ENCODE results near the gene PDCL2. TPM values are rescaled to one million over a fixed set of nuclear protein-coding genes. Genes with fewer than 3 reads are reported as not detected.

Gene PDCL2
- total and polyA plus RNA-seq, 2 experiments from 2014 or later, result 0.35 to 1.9 TPM

DNA sequence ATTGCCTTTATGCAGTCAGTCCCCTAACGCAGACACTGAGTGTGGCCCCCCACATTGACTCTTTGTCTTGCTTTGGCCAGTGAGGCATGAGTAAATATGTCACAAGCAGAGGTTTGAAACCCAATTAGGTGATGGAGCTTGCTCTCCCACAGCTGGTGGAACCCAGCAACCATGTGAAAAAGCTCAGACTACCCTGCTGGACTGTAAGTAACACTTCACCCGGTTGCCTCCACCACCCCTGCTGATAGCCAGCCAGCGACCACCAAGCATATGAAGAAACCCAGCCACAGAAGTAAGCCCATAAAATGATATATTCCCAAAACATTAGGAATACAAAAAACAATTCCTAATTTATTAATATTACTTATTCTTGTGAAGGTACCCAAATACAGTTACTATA is 21.6 kb upstream of the PDCL2 start:
- TF ChIP-seq JUNB (IDR thresholded peaks at IDR 0.05; ENCODE audit: unreplicated experiment) (no peak), ZNF331 (CRISPR knock-in tag; IDR thresholded peaks at IDR 0.05; ENCODE audit: low read depth) (no peak), POLR2AphosphoS5 (IDR thresholded peaks at IDR 0.05; ENCODE audit: low read depth) (no peak), ZNF114 (CRISPR knock-in tag; IDR thresholded peaks at IDR 0.05) (no peak)
- TF ChIP-seq, protein P1, sequence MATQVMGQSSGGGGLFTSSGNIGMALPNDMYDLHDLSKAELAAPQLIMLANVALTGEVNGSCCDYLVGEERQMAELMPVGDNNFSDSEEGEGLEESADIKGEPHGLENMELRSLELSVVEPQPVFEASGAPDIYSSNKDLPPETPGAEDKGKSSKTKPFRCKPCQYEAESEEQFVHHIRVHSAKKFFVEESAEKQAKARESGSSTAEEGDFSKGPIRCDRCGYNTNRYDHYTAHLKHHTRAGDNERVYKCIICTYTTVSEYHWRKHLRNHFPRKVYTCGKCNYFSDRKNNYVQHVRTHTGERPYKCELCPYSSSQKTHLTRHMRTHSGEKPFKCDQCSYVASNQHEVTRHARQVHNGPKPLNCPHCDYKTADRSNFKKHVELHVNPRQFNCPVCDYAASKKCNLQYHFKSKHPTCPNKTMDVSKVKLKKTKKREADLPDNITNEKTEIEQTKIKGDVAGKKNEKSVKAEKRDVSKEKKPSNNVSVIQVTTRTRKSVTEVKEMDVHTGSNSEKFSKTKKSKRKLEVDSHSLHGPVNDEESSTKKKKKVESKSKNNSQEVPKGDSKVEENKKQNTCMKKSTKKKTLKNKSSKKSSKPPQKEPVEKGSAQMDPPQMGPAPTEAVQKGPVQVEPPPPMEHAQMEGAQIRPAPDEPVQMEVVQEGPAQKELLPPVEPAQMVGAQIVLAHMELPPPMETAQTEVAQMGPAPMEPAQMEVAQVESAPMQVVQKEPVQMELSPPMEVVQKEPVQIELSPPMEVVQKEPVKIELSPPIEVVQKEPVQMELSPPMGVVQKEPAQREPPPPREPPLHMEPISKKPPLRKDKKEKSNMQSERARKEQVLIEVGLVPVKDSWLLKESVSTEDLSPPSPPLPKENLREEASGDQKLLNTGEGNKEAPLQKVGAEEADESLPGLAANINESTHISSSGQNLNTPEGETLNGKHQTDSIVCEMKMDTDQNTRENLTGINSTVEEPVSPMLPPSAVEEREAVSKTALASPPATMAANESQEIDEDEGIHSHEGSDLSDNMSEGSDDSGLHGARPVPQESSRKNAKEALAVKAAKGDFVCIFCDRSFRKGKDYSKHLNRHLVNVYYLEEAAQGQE (IDR thresholded peaks at IDR 0.05; ENCODE audit: unreplicated experiment), result no peak
- Histone ChIP-seq H2AFZ (no peak overlapping the region), H4K20me1 (replicated peaks; ENCODE audit: insufficient read depth) (no peaks in the 10 kb centered on the region), H3K4me3 (no peak overlapping the region), H3K27ac (ENCODE audit: low read depth) (no peak overlapping the region), H3K9me2 (ENCODE audit: insufficient read depth) (no peaks in the 10 kb centered on the region), H3K27me3 (ENCODE audit: insufficient read depth) (no peaks in the 10 kb centered on the region), H3K4me1 (ENCODE audit: insufficient read depth) (peaks cover 5% of the 10 kb centered on the region), H3F3A (replicated peaks; ENCODE audit: low read depth) (no peaks in the 10 kb centered on the region), H3K79me2 (replicated peaks; ENCODE audit: insufficient read depth) (peaks cover 5% of the 10 kb centered on the region), H3K4me2 (no peak overlapping the region), H3K36me3 (ENCODE audit: insufficient read depth) (no peaks in the 10 kb centered on the region)
- Mint-ChIP-seq H3K27me3 (ENCODE audit: insufficient read depth, low read depth, poor library complexity) (peaks cover under 1% of the 10 kb centered on the region), H3K27ac (peak overlapping the region; percentile 56; the same call in 1 of the 2 replicates), H3K4me3 (no peak overlapping the region), H3K9me3 (no peaks in the 10 kb centered on the region), H3K4me1 (peaks cover 11% of the 10 kb centered on the region), H3K36me3 (ENCODE audit: low read depth) (peaks cover 6% of the 10 kb centered on the region; the same call in 2 of the 3 replicates)
- DNase-seq (ENCODE audit: low spot score), result peak; percentile 32
- peak; percentile 63 for ATAC-seq

DNA sequence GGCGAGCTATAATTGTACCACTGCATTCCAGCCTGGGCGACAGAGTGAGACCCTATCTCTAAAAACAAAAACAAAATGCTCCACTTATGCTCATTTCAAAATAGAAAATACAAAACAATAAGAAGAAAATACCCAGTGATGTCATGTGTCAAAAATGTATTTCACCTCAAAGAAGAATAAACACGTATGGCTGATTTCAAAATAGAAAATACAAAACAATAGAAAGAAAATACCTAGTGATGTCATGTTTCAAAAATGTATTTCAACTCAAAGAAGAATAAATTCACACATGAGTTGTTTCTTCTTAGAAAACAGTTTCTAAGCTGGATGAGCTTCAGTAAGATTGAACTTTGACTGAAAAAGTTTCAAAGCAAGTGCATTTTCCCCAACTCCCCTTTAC is 20.3 kb upstream of the PDCL2 start:
- no peak overlapping the region for H3K4me3 Mint-ChIP-seq
- no peaks in the 10 kb centered on the region for H3K27me3 ChIP-seq (ENCODE audit: insufficient read depth)
- no peaks in the 10 kb centered on the region; the same call in 1 of the 2 replicates for H3K4me1 ChIP-seq (ENCODE audit: insufficient read depth)
- H3F3A ChIP-seq (replicated peaks; ENCODE audit: low read depth), result no peaks in the 10 kb centered on the region
- no peak overlapping the region; the same call in 1 of the 2 replicates for H3K27ac Mint-ChIP-seq
- no peak overlapping the region for H3K4me3 ChIP-seq
- no peaks in the 10 kb centered on the region for H3K9me3 Mint-ChIP-seq
- peaks cover 3% of the 10 kb centered on the region; the same call in 1 of the 3 replicates for H3K36me3 Mint-ChIP-seq (ENCODE audit: low read depth)
- DNase-seq (ENCODE audit: low spot score) (no peak), ATAC-seq (no peak)
- H3K79me2 ChIP-seq (replicated peaks; ENCODE audit: insufficient read depth), result no peaks in the 10 kb centered on the region
- H3K4me1 Mint-ChIP-seq, result peaks cover 6% of the 10 kb centered on the region
- no peak overlapping the region for H3K4me2 ChIP-seq
- H3K27me3 Mint-ChIP-seq (ENCODE audit: insufficient read depth, low read depth, poor library complexity), result no peaks in the 10 kb centered on the region
- H3K36me3 ChIP-seq (ENCODE audit: insufficient read depth), result no peaks in the 10 kb centered on the region
- H3K27ac ChIP-seq (ENCODE audit: low read depth), result no peak overlapping the region
- H4K20me1 ChIP-seq (replicated peaks; ENCODE audit: insufficient read depth), result no peaks in the 10 kb centered on the region
- H2AFZ ChIP-seq, result no peak overlapping the region
- no peaks in the 10 kb centered on the region for H3K9me2 ChIP-seq (ENCODE audit: insufficient read depth)
- TF ChIP-seq CREB1 (CRISPR knock-in tag; IDR thresholded peaks at IDR 0.05; ENCODE audit: low read depth), result no peak
- TF ChIP-seq, protein P2, sequence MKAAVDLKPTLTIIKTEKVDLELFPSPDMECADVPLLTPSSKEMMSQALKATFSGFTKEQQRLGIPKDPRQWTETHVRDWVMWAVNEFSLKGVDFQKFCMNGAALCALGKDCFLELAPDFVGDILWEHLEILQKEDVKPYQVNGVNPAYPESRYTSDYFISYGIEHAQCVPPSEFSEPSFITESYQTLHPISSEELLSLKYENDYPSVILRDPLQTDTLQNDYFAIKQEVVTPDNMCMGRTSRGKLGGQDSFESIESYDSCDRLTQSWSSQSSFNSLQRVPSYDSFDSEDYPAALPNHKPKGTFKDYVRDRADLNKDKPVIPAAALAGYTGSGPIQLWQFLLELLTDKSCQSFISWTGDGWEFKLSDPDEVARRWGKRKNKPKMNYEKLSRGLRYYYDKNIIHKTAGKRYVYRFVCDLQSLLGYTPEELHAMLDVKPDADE (IDR thresholded peaks at IDR 0.05), result no peak
- TF ChIP-seq, protein P3, sequence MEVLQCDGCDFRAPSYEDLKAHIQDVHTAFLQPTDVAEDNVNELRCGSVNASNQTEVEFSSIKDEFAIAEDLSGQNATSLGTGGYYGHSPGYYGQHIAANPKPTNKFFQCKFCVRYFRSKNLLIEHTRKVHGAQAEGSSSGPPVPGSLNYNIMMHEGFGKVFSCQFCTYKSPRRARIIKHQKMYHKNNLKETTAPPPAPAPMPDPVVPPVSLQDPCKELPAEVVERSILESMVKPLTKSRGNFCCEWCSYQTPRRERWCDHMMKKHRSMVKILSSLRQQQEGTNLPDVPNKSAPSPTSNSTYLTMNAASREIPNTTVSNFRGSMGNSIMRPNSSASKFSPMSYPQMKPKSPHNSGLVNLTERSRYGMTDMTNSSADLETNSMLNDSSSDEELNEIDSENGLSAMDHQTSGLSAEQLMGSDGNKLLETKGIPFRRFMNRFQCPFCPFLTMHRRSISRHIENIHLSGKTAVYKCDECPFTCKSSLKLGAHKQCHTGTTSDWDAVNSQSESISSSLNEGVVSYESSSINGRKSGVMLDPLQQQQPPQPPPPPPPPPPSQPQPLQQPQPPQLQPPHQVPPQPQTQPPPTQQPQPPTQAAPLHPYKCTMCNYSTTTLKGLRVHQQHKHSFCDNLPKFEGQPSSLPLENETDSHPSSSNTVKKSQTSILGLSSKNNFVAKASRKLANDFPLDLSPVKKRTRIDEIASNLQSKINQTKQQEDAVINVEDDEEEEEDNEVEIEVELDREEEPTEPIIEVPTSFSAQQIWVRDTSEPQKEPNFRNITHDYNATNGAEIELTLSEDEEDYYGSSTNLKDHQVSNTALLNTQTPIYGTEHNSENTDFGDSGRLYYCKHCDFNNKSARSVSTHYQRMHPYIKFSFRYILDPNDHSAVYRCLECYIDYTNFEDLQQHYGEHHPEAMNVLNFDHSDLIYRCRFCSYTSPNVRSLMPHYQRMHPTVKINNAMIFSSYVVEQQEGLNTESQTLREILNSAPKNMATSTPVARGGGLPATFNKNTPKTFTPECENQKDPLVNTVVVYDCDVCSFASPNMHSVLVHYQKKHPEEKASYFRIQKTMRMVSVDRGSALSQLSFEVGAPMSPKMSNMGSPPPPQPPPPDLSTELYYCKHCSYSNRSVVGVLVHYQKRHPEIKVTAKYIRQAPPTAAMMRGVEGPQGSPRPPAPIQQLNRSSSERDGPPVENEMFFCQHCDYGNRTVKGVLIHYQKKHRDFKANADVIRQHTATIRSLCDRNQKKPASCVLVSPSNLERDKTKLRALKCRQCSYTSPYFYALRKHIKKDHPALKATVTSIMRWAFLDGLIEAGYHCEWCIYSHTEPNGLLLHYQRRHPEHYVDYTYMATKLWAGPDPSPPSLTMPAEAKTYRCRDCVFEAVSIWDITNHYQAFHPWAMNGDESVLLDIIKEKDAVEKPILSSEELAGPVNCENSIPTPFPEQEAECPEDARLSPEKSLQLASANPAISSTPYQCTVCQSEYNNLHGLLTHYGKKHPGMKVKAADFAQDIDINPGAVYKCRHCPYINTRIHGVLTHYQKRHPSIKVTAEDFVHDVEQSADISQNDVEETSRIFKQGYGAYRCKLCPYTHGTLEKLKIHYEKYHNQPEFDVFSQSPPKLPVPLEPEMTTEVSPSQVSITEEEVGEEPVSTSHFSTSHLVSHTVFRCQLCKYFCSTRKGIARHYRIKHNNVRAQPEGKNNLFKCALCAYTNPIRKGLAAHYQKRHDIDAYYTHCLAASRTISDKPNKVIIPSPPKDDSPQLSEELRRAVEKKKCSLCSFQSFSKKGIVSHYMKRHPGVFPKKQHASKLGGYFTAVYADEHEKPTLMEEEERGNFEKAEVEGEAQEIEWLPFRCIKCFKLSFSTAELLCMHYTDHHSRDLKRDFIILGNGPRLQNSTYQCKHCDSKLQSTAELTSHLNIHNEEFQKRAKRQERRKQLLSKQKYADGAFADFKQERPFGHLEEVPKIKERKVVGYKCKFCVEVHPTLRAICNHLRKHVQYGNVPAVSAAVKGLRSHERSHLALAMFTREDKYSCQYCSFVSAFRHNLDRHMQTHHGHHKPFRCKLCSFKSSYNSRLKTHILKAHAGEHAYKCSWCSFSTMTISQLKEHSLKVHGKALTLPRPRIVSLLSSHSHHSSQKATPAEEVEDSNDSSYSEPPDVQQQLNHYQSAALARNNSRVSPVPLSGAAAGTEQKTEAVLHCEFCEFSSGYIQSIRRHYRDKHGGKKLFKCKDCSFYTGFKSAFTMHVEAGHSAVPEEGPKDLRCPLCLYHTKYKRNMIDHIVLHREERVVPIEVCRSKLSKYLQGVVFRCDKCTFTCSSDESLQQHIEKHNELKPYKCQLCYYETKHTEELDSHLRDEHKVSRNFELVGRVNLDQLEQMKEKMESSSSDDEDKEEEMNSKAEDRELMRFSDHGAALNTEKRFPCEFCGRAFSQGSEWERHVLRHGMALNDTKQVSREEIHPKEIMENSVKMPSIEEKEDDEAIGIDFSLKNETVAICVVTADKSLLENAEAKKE (CRISPR knock-in tag; IDR thresholded peaks at IDR 0.05), result no peak
- TF ChIP-seq JUNB (IDR thresholded peaks at IDR 0.05; ENCODE audit: unreplicated experiment), result no peak
- TF ChIP-seq, protein P4, sequence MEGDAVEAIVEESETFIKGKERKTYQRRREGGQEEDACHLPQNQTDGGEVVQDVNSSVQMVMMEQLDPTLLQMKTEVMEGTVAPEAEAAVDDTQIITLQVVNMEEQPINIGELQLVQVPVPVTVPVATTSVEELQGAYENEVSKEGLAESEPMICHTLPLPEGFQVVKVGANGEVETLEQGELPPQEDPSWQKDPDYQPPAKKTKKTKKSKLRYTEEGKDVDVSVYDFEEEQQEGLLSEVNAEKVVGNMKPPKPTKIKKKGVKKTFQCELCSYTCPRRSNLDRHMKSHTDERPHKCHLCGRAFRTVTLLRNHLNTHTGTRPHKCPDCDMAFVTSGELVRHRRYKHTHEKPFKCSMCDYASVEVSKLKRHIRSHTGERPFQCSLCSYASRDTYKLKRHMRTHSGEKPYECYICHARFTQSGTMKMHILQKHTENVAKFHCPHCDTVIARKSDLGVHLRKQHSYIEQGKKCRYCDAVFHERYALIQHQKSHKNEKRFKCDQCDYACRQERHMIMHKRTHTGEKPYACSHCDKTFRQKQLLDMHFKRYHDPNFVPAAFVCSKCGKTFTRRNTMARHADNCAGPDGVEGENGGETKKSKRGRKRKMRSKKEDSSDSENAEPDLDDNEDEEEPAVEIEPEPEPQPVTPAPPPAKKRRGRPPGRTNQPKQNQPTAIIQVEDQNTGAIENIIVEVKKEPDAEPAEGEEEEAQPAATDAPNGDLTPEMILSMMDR (conservative IDR thresholded peaks at IDR 0.05; ENCODE audit: low read depth in 2 of 2), result no peak

Data from GM23338 (cell line).